Smooth muscle cell (in vitro differentiated cells): ENCODE results near the gene AGRN. TPM values are rescaled to one million over a fixed set of nuclear protein-coding genes. Genes with fewer than 3 reads are reported as not detected.

Source experiments
- DNase-seq: peaks from one replicate; lab custom pipeline; 2025; ENCODE audit not compliant: unreplicated experiment; lab: John Stamatoyannopoulos, UW
- H2AFZ ChIP-seq: fragments of 200-600 bp; sonication (generic); 2 replicates; pipeline ENCODE4 v1.6.0; 2016; ENCODE audit warnings: antibody characterized with exemption, low read depth, mild to moderate bottlenecking
- H3F3A ChIP-seq: fragments of 200-600 bp; sonication (generic); 2 replicates; pipeline ENCODE4 v1.6.0; 2017; ENCODE audit warnings: antibody characterized with exemption, low read depth
- H3K27ac ChIP-seq: fragments of 200-600 bp; sonication (generic); 2 replicates; pipeline ENCODE4 v1.5.1; 2016; ENCODE audit warnings: low read depth, mild to moderate bottlenecking
- H3K27me3 ChIP-seq: fragments of 200-600 bp; sonication (generic); 2 replicates; pipeline ENCODE4 v1.6.1; 2016; ENCODE audit warnings: low read depth, mild to moderate bottlenecking
- H3K36me3 ChIP-seq: fragments of 200-600 bp; sonication (generic); 2 replicates; pipeline ENCODE4 v1.5.1; 2016; ENCODE audit warnings: low read depth
- H3K4me1 ChIP-seq: fragments of 200-600 bp; sonication (generic); 2 replicates; pipeline ENCODE4 v1.5.1; 2016; ENCODE audit warnings: low read depth
- H3K4me2 ChIP-seq: fragments of 200-600 bp; sonication (generic); 2 replicates; pipeline ENCODE4 v1.6.0; 2016; ENCODE audit warnings: mild to moderate bottlenecking
- H3K4me3 ChIP-seq: fragments of 200-600 bp; sonication (generic); 2 replicates; pipeline ENCODE4 v1.5.1; 2016; ENCODE audit warnings: mild to moderate bottlenecking
- H3K79me2 ChIP-seq: fragments of 200-600 bp; sonication (generic); 2 replicates; pipeline ENCODE4 v1.6.0; 2016; ENCODE audit warnings: low read depth, mild to moderate bottlenecking
- H3K9ac ChIP-seq: fragments of 200-600 bp; sonication (generic); 2 replicates; pipeline ENCODE4 v1.6.0; 2016; ENCODE audit warnings: low read depth
- H3K9me3 ChIP-seq: fragments of 200-600 bp; sonication (generic); replicated peaks from 2 replicates; pipeline ENCODE4 v1.5.1; 2016; ENCODE audit warnings: low read depth
- H4K20me1 ChIP-seq: fragments of 200-600 bp; sonication (generic); 2 replicates; pipeline ENCODE4 v1.6.0; 2016; ENCODE audit warnings: low read depth
- CTCF ChIP-seq: fragments of 200-600 bp; sonication (generic); IDR thresholded peaks from 2 replicates; pipeline ENCODE4 v1.5.1; 2017; ENCODE audit warnings: borderline replicate concordance, mild to moderate bottlenecking, antibody characterized with exemption; ENCODE audit not compliant: insufficient read depth, poor library complexity, severe bottlenecking
- WGBS: methylation state at CpG from one replicate; pipeline ENCODE4 v1.1.7; 2016; ENCODE audit warnings: low lambda C conversion rate; 5-methylcytosine and 5-hydroxymethylcytosine counted together
- polyA plus RNA-seq: library from polyadenylated mRNA; unstranded; fragments of >200 nt; fragmentation: Nextera tagmentation; extraction: Ambion mirVana; gene quantifications from 2 replicates; pipeline ENCODE4 v1.2.1, GENCODE V29; 2016
- total RNA-seq: library from RNA; depleted of rRNA; stranded (reverse); fragments of >200 nt; gene quantifications from 2 replicates; pipeline ENCODE4 v1.2.3, GENCODE V29; 2014

Gene AGRN
- total and polyA plus RNA-seq, 2 experiments from 2014 or later: 17.5 to 24.7 TPM

DNA sequence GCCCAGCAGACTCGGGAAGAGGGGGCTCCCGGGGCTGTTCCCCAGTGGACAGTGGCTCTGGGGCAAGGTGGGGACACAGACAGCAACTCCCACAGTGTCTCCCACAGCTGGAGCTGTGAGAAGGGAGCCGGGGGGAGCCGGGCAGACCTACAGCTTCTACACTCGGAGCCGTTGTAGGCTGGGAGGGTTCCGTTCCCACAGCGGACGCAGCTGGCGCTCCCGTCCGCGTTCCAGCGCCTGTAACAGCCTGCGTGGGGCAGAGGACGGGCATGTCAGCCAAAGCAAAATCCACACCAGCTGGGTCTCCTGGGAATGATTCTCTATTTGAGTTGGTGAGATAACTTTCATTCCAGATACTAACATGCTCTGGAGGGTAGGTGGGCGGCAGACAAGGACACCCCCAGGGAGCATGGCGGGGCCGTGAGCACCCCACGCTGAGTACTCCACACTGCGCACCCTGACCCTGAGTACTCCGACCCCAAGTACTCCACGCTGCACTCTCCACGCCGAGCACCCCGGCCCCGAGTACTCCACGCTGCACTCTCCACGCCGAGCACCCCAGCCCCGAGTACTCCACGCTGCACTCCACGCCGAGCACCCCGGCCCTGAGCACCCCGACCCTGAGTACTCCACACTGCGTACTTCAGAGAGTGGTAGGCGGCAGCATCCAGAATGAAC lies 67.6 kb downstream of the AGRN start:
- Histone ChIP-seq H3K9ac (no peak overlapping the region), H3K4me2 (no peak overlapping the region), H2AFZ (no peak overlapping the region), H3K79me2 (no peaks in the 10 kb centered on the region), H3K4me3 (no peak overlapping the region), H3K4me1 (no peaks in the 10 kb centered on the region), H3F3A (no peaks in the 10 kb centered on the region), H4K20me1 (no peaks in the 10 kb centered on the region), H3K36me3 (no peaks in the 10 kb centered on the region), H3K27me3 (no peaks in the 10 kb centered on the region), H3K9me3 (no peaks in the 10 kb centered on the region), H3K27ac (no peak overlapping the region)
- WGBS: 95% methylated on average over 33 of the region's 38 CpGs
- no peak for TF ChIP-seq CTCF
- DNase-seq: no peak

DNA sequence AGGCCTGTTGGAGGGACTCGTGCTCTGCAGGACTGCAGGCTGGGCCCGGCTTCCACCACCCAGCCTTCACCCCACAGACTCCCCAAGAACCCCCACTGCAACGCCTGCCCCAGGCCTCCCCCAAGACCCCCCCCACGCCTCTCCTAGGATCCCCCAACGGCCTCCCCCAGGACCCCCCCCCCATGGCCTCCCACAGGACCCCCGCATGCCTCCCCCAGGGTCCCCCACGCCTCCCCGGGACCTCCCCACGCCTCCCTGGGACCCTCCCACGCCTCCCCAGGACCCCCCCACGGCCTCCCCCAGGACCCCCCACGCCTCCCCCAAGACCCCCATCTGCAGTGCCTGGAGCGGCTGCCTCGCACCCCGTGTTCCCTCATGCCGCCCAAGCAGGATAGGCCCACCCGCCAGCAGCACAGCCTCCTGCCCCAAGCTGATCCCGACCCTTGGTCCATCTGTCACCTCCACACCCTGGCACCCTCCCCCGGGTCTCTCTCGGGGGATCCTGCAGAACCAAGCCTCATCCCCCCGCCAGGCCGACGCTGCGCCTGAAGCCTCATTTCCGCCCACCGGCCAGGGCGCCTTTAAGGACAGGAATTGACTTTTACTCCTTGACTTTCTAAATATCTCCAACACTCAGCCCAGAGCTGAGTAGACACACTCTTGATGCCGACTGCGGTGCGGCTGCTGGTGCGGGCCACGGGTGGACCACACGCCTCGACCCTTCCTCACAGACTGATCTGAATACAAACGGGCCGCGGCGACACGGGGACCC lies 68.3 kb downstream of the AGRN start:
- Histone ChIP-seq H3F3A (no peaks in the 10 kb centered on the region), H3K4me2 (no peak overlapping the region), H2AFZ (no peak overlapping the region), H3K27ac (no peak overlapping the region), H3K9me3 (no peaks in the 10 kb centered on the region), H3K9ac (no peak overlapping the region), H4K20me1 (no peaks in the 10 kb centered on the region), H3K27me3 (no peaks in the 10 kb centered on the region), H3K79me2 (no peaks in the 10 kb centered on the region), H3K36me3 (no peaks in the 10 kb centered on the region), H3K4me1 (no peaks in the 10 kb centered on the region), H3K4me3 (no peak overlapping the region)
- no peak for DNase-seq
- 98% methylated on average over 21 of the region's 39 CpGs for WGBS
- TF ChIP-seq CTCF: no peak

DNA sequence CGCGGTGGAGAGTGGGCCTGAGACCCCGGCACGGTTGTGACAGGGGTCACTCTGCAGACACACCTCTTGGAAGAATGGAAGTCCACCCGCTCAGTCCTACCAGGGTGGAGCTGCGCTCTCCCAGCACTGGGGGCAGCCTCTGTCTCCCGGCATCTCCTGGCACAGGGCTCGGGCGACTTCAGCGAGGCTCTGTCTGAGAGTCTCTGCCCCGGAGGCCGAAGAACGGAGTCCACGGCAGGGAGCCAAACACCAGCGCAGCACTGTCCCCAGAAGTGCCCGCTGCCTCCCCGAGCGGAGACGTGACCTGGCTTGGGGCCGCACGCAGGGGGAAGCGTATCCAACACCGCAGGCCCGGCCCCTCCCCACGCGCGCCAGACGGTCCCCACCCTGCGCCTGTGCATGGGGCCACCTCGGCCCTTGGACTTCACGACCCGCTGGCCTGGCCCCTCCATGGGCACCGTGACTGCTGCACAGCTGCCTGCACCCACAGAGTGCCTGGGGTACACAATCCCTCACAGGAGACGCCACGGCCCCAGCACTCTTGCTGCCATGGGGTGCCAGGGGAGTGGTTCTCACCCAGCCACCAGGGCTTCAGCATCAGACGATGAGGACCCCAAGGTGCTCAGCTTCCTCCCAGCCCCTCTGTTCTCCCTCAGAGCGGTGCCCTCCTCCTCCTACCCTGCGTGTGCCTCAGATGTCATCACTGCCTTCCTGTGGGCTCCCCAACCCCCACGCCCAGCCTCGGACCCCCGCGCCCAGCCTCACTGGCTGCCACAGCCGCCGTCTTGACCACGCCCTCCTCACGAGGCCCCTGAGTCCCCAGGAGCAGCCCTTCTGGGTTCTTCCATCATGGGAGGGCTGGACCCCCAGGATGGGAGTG lies 69.1 kb downstream of the AGRN start:
- no peak for DNase-seq
- TF ChIP-seq CTCF: no peak
- Histone ChIP-seq H3K36me3 (no peaks in the 10 kb centered on the region), H3K27me3 (no peaks in the 10 kb centered on the region), H3K4me3 (no peak overlapping the region), H3F3A (no peaks in the 10 kb centered on the region), H3K9me3 (no peaks in the 10 kb centered on the region), H3K4me2 (no peak overlapping the region), H3K9ac (no peak overlapping the region), H3K27ac (no peak overlapping the region), H3K79me2 (no peaks in the 10 kb centered on the region), H4K20me1 (no peaks in the 10 kb centered on the region), H2AFZ (no peak overlapping the region), H3K4me1 (no peaks in the 10 kb centered on the region)
- WGBS: 97% methylated on average over 38 of the region's 46 CpGs
